GM13976 (cell line): Measurements from ENCODE around the gene PIM3.
A peak's percentile ranks its signal among the peaks of the same experiment; 100 is the strongest.

Experiments used
- DNase-seq: peaks from one replicate; pipeline ENCODE4 v3.0.0; 2012; ENCODE audit warnings: low spot score
- CTCF ChIP-seq: IDR thresholded peaks from 2 replicates; pipeline ENCODE4 v1.5.1; 2012; ENCODE audit warnings: borderline replicate concordance, mild to moderate bottlenecking; ENCODE audit not compliant: insufficient read depth; ENCODE audit errors: extremely low read depth, missing control alignments, control extremely low read depth
- in situ Hi-C: fragments of 300-500 bp; cut with MboI; formaldehyde crosslinking; loops from one replicate; pipeline ENCODE4 v1.12.0; 2022; ENCODE audit warnings: low sequenced_read_pairs, mixed read lengths, inconsistent platforms; ENCODE audit not compliant: unreplicated experiment

The PIM3 gene

DNA sequence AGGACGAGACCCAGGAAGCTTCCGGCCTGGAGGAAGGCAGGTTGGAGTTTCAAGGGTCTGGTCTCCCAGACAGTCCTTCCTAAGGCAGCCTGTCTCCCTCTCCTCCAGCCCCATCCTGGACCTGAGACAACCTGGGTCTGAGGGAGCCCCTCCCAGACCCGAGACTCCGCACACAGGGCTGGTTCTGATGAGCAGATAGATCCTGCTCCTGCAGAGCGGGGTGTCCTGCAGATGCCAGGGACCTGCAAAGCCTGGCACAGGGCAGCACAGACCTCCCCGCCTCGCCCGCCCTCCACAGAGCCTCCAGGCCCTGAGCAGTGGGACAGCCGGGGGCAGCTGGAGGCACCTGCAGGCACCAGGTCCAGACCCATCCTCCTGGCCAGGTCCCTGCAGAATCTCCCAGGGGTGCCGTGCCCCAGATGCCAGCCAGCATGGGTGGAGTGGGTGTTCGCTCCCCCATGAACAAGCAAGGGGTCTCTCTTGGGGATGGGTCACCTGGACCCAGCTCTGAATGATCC is 7.8 kb downstream of the PIM3 start:
- no peak for DNase-seq
- no peak for TF ChIP-seq CTCF
- in situ Hi-C loops: no loop called here

- in situ Hi-C loops: no loop called here
- DNase-seq: no peak
- TF ChIP-seq CTCF: no peak
Measured at GRCh38 chr22:49968831-49969661, 8.5 kb downstream of the PIM3 start.

DNA sequence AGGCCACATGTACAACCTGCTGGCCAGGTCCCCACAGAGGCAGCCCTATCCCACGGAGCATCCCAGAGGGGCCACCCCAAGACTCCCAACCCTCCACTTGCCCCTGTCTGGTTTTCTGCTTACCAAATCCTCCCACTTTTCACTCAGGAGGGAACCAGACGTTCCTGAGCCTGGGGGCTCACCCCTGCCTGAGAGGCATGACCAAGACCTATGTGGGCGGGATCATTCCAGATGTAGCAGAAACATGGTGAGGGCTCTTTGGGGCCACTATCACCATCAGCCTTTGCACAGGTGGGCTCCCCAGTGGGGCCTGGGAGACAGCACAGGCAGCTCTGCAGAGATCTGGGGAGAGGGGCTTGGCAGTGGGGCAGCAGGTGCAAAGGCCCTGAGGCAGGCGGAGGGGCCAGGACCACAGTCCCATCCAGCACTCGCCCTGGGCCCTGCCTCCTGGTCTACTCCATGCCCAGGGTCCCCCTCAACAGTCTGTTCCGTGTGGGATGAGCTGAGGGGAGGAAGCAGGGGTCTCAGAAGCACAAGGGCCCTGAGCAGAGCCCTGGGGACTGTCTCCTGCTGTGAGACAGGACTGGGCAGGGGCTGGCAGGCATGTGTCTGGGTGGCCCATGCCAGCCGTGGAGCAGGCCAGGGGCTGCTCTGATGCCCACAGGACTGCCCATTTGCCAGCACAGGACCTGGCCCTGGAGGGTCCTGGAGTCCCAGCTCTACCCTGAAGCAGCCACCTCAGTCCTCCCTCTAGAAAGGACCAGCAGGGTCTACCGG is 9.4 kb downstream of the PIM3 start:
- DNase-seq: no peak
- in situ Hi-C loops: no loop called here
- no peak for TF ChIP-seq CTCF

GRCh38 chr22:49970528-49971231 is 10.1 kb downstream of the PIM3 start:
- in situ Hi-C loops: no loop called here
- DNase-seq: peak; percentile 90
- no peak for TF ChIP-seq CTCF

DNA sequence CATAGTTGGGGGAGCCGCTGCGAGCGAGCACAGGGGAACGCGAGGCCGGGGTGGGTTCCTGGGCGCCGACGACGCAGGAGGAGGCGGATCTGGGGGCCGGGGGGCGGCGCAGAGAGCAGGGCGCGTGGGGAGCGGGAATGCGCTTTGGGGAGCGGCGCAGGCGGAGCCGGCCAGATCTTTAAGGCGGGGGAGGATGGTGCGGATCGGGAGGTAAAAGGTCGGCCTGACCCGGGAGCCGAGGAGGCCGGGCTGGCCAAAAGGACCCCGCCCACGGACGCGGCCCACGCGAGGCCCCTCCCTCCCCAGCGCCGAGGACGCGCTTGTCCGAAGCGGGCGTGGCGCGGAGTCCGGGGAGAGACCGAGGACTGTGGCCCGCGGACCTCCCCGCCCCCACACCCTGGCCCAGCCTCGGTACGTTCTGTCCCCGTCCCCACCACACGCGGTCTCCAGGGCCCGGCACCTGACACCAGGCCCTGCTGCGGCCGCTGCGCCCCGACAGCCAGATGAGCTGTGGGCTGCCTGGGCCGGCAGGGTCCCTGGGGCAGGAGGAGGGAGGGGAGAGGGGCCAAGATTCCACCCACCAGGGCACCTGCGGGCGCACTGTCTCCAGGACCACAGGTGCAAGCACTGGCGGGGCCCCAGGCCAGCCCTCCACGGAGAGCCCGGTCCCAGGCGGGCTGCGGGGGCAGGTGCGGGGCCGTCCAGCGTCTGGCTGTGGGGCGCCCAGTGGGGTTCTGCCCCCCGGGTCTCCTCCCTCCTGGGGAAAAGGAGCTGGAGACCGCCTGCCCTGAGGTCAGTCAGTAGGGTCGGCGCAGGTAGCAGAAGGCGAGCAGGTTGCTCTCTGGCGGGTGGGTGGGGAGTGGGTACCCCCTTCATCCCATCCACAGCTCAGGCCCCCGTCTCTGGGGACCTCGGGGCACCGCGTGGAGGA is 10.9 kb downstream of the PIM3 start:
- in situ Hi-C loops: no loop called here
- no peak for TF ChIP-seq CTCF
- peak; percentile 70 for DNase-seq
